Trophoblast cell (in vitro differentiated cells and primary cell): ENCODE measurements around the gene MARCHF10.
"Not testable (repeated sequence)": the region's sequence is repeated elsewhere in the genome, so short reads cannot be mapped to it uniquely, and the experiment has no call there.

ENCODE experiments used
- DNase-seq, 2 donors: peaks; one replicate each; pipeline ENCODE4 v3.0.0-alpha.2; 2016
- H2AFZ ChIP-seq: 2 replicates; pipeline ENCODE4 v1.6.1; 2013; ENCODE audit warnings: low read length, moderate library complexity, mild to moderate bottlenecking; ENCODE audit not compliant: insufficient read depth, poor library complexity
- H2AK5ac ChIP-seq: 2 replicates; pipeline ENCODE4 v1.6.1; 2013; ENCODE audit warnings: mild to moderate bottlenecking, low read length
- H2BK120ac ChIP-seq: 2 replicates; pipeline ENCODE4 v1.6.1; 2013; ENCODE audit warnings: low read length, mild to moderate bottlenecking, moderate library complexity; ENCODE audit not compliant: insufficient read depth, poor library complexity
- H2BK12ac ChIP-seq: 2 replicates; pipeline ENCODE4 v1.6.1; 2013; ENCODE audit warnings: mild to moderate bottlenecking, low read length, moderate library complexity
- H2BK5ac ChIP-seq: 2 replicates; pipeline ENCODE4 v1.6.1; 2013; ENCODE audit warnings: low read length, low read depth, moderate library complexity, mild to moderate bottlenecking; ENCODE audit not compliant: poor library complexity
- H3K14ac ChIP-seq: 2 replicates; pipeline ENCODE4 v1.6.1; 2013; ENCODE audit warnings: mild to moderate bottlenecking, low read length
- H3K18ac ChIP-seq: 2 replicates; pipeline ENCODE4 v1.6.1; 2013; ENCODE audit warnings: mild to moderate bottlenecking, low read length
- H3K23ac ChIP-seq: 2 replicates; pipeline ENCODE4 v1.6.1; 2013; ENCODE audit warnings: low read length
- H3K27ac ChIP-seq: 2 replicates; pipeline ENCODE4 v1.5.1; 2013; ENCODE audit warnings: low read depth, mild to moderate bottlenecking, inconsistent platforms, low read length, moderate library complexity
- H3K27me3 ChIP-seq: 2 replicates; pipeline ENCODE4 v1.6.1; 2013; ENCODE audit warnings: inconsistent platforms, mild to moderate bottlenecking, low read length, moderate library complexity; ENCODE audit not compliant: insufficient read depth
- H3K36me3 ChIP-seq, 2 experiments: 1 replicate in 1 of 2; 2 replicates in 1 of 2; pipeline ENCODE4 v1.6.1; 2013; ENCODE audit warnings: low read length in 2 of 2, mild to moderate bottlenecking in 2 of 2, moderate library complexity in 1 of 2; ENCODE audit not compliant: insufficient read depth in 2 of 2, control insufficient read depth in 1 of 2
- H3K4ac ChIP-seq: 2 replicates; pipeline ENCODE4 v1.6.1; 2013; ENCODE audit warnings: low read depth, mild to moderate bottlenecking, low read length, moderate library complexity
- H3K4me1 ChIP-seq, 2 experiments: 1 replicate in 1 of 2; 2 replicates in 1 of 2; pipeline ENCODE4 v1.6.1; 2013; ENCODE audit warnings: low read length in 2 of 2, mild to moderate bottlenecking in 2 of 2, moderate library complexity in 1 of 2; ENCODE audit not compliant: insufficient read depth in 2 of 2, control insufficient read depth in 1 of 2
- H3K4me2 ChIP-seq: 2 replicates; pipeline ENCODE4 v1.6.1; 2013; ENCODE audit warnings: inconsistent platforms, mild to moderate bottlenecking, low read length, moderate library complexity
- H3K4me3 ChIP-seq: 2 replicates; pipeline ENCODE4 v1.5.1; 2013; ENCODE audit warnings: mild to moderate bottlenecking, low read depth, low read length, inconsistent platforms
- H3K79me1 ChIP-seq: one replicate; pipeline ENCODE4 v1.6.1; 2013; ENCODE audit warnings: low read length
- H3K79me2 ChIP-seq: 2 replicates; pipeline ENCODE4 v1.6.1; 2013; ENCODE audit warnings: low read length, mild to moderate bottlenecking; ENCODE audit not compliant: control insufficient read depth, insufficient read depth, poor library complexity
- H3K9ac ChIP-seq: 2 replicates; pipeline ENCODE4 v1.6.1; 2013; ENCODE audit warnings: mild to moderate bottlenecking, low read length
- H3K9me3 ChIP-seq: 2 replicates; pipeline ENCODE4 v1.6.1; 2013; ENCODE audit warnings: low read depth, mild to moderate bottlenecking, control low read depth, inconsistent platforms, low read length; ENCODE audit not compliant: insufficient read depth
- H4K12ac ChIP-seq: 2 replicates; pipeline ENCODE4 v1.6.1; 2013; ENCODE audit warnings: low read depth, mild to moderate bottlenecking, low read length, moderate library complexity
- H4K8ac ChIP-seq: 2 replicates; pipeline ENCODE4 v1.6.1; 2013; ENCODE audit warnings: low read depth, mild to moderate bottlenecking, low read length, moderate library complexity
- H4K91ac ChIP-seq: one replicate; pipeline ENCODE4 v1.6.1; 2013; ENCODE audit warnings: low read depth, mild to moderate bottlenecking, low read length, moderate library complexity
- WGBS: extraction: QIAGEN DNeasy Blood & Tissue Kit; methylation state at CpG from one replicate; pipeline ENCODE4 v1.1.7; 2013; ENCODE audit warnings: missing lambda C conversion rate; ENCODE audit not compliant: insufficient read length, insufficient coverage; ENCODE audit errors: extremely low coverage; 5-methylcytosine and 5-hydroxymethylcytosine counted together

MARCHF10 gene

DNA sequence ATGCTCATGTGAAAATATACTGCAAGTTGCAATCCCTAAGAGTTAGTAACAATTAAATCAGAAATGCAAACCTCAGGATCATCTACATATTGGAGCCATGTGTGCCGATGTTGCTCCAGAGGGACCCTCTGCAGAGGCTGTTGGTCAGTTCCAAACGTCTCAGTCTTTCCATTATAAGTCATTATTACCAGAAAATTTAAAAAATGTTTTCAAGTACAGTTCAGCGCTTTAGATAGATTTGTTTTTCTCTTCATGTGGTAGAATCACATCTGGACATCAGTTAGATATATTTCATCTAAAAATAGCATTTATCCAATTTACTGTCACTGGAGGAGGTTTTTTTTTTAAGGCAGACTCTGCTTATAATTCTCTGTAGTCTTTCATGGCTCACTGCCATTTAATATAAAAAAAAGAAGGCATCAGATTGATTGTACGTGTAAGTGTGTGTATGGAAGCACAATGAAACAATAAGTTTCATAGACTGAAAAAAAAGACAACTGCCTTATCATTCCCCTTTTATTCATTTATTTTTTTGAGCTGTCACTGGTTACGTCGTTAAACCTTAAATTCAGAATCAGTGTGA, 46.1 kb upstream of the MARCHF10 start:
- Histone ChIP-seq H2BK5ac (no peak overlapping the region), H3K4me3 (no peak overlapping the region), H3K4me2 (no peak overlapping the region), H3K36me3 (no peaks in the 10 kb centered on the region), H3K23ac (no peak overlapping the region), H4K12ac (no peak overlapping the region), H3K27ac (no peak overlapping the region), H2BK120ac (no peak overlapping the region), H4K91ac (no peak overlapping the region), H2AFZ (no peak overlapping the region), H2AK5ac (no peak overlapping the region), H3K79me2 (no peaks in the 10 kb centered on the region), H3K9ac (no peak overlapping the region), H3K9me3 (no peaks in the 10 kb centered on the region), H3K14ac (no peak overlapping the region), H3K79me1 (peaks cover 8% of the 10 kb centered on the region), H3K27me3 (no peaks in the 10 kb centered on the region), H3K18ac (no peak overlapping the region), H3K4ac (no peak overlapping the region), H2BK12ac (no peak overlapping the region), H3K4me1 (peaks cover 8 to 12% of the 10 kb centered on the region in 2 experiments), H4K8ac (no peak overlapping the region)
- no CpG with 5 or more reads among the region's 6 CpGs for WGBS
- no peak for DNase-seq

DNA sequence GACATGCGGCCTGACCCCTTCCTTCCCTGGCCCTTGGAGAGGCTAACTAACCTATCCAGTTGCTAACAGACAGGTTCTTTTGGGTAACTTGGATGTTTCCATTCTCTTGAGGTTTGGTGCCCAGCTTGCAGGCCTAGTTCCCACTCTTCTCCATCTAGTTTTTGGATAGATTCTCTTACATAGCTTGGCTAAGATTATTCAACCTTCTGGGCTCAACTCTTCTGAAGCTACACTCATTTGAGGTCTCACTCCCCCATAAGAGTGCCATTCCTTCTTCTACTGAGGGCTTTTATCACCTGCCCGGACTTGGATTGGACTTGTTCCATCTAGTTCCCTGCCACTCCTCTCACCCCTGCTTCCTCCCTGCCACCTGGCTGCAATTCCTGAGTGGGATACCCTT, 44.1 kb upstream of the MARCHF10 start:
- no peaks in the 10 kb centered on the region for H3K36me3 ChIP-seq
- no CpG with 5 or more reads among the region's 2 CpGs for WGBS
- no peak overlapping the region for H3K9ac ChIP-seq
- no peak overlapping the region for H2BK120ac ChIP-seq
- no peak overlapping the region for H3K18ac ChIP-seq
- H2BK5ac ChIP-seq, result no peak overlapping the region
- no peak overlapping the region for H2AK5ac ChIP-seq
- H3K14ac ChIP-seq, result no peak overlapping the region
- no peaks in the 10 kb centered on the region for H3K79me2 ChIP-seq
- peak overlapping the region; percentile 28 for H4K91ac ChIP-seq
- H4K12ac ChIP-seq, result no peak overlapping the region
- H3K27ac ChIP-seq, result no peak overlapping the region
- no peak for DNase-seq
- H2AFZ ChIP-seq, result no peak overlapping the region
- no peaks in the 10 kb centered on the region for H3K9me3 ChIP-seq
- no peak overlapping the region for H3K4me2 ChIP-seq
- H2BK12ac ChIP-seq, result peak overlapping the region; percentile 44
- no peak overlapping the region for H4K8ac ChIP-seq
- peaks cover 7% of the 10 kb centered on the region for H3K79me1 ChIP-seq
- H3K27me3 ChIP-seq, result no peaks in the 10 kb centered on the region
- H3K4ac ChIP-seq, result no peak overlapping the region
- no peak overlapping the region for H3K4me3 ChIP-seq
- H3K23ac ChIP-seq, result no peak overlapping the region
- peaks cover 8 to 9% of the 10 kb centered on the region in 2 experiments for H3K4me1 ChIP-seq

- not testable (repeated sequence) for H3K18ac ChIP-seq, H4K91ac ChIP-seq, H3K4me3 ChIP-seq, H3K9me3 ChIP-seq, H3K4ac ChIP-seq, H2BK120ac ChIP-seq, H3K79me2 ChIP-seq, H3K27me3 ChIP-seq, H4K8ac ChIP-seq, H3K14ac ChIP-seq, H2AK5ac ChIP-seq, H3K27ac ChIP-seq, H3K9ac ChIP-seq, H3K23ac ChIP-seq, H2AFZ ChIP-seq, H4K12ac ChIP-seq, H3K4me1 ChIP-seq, H3K36me3 ChIP-seq, H2BK5ac ChIP-seq, H3K4me2 ChIP-seq, H3K79me1 ChIP-seq
- no CpG with 5 or more reads among the region's 10 CpGs for WGBS
- H2BK12ac ChIP-seq, result peak overlapping the region; percentile 33
- DNase-seq, result peak; percentile 82 to 86
Observed at GRCh38 chr17:62849591-62850415, 41.7 kb upstream of the MARCHF10 start.

DNA sequence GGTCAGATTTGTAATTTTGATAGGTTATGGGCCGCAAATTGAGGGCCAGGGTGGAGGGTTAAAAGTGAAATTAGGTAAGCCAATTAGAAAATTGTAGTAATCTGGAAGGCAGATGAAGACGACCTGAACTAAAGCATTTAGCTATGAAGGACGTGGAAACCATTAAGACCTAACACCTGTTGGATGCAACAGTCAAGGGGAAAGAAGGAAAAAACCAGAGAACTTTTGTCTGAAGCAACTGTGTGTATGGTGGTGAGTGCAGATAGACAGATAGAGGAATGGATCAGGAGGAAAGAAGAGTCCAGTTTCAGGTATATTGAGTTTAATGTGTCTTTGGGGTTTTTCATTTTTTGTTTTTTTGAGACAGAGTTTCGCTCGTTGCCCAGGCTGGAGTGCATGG, 40.2 kb upstream of the MARCHF10 start:
- H4K8ac ChIP-seq, result no peak overlapping the region
- H2BK5ac ChIP-seq, result no peak overlapping the region
- no peak overlapping the region for H2BK120ac ChIP-seq
- peaks cover 3% of the 10 kb centered on the region for H3K79me1 ChIP-seq
- H2AK5ac ChIP-seq, result no peak overlapping the region
- H3K9me3 ChIP-seq, result no peaks in the 10 kb centered on the region
- H3K79me2 ChIP-seq, result no peaks in the 10 kb centered on the region
- no peak overlapping the region for H2AFZ ChIP-seq
- no peaks in the 10 kb centered on the region for H3K27me3 ChIP-seq
- H3K9ac ChIP-seq, result no peak overlapping the region
- no peak overlapping the region for H3K4ac ChIP-seq
- H3K4me1 ChIP-seq, result peaks cover 0 to 2% of the 10 kb centered on the region in 2 experiments
- H4K91ac ChIP-seq, result no peak overlapping the region
- no peak overlapping the region for H2BK12ac ChIP-seq
- DNase-seq, result no peak
- WGBS, result no CpG with 5 or more reads among the region's 5 CpGs
- no peak overlapping the region for H3K18ac ChIP-seq
- no peak overlapping the region for H4K12ac ChIP-seq
- H3K4me3 ChIP-seq, result no peak overlapping the region
- H3K14ac ChIP-seq, result no peak overlapping the region
- no peak overlapping the region for H3K23ac ChIP-seq
- H3K4me2 ChIP-seq, result no peak overlapping the region
- H3K27ac ChIP-seq, result no peak overlapping the region
- no peaks in the 10 kb centered on the region for H3K36me3 ChIP-seq
